Nephron progenitor cell (in vitro differentiated cells): ENCODE results near the gene TRPV5.

ENCODE experiments used
- DNase-seq: peaks from one replicate; pipeline ENCODE4 v3.0.0; 2021
- H3K27ac Mint-ChIP-seq: 2 replicates; pipeline ENCODE4 v1.8.0; 2021; ENCODE audit warnings: mild to moderate bottlenecking, moderate library complexity, mixed read lengths
- H3K27me3 Mint-ChIP-seq: 2 replicates; pipeline ENCODE4 v1.8.0; 2021; ENCODE audit warnings: mild to moderate bottlenecking, low read depth, mixed read lengths; ENCODE audit not compliant: poor library complexity
- H3K36me3 Mint-ChIP-seq: 2 replicates; pipeline ENCODE4 v1.8.0; 2021; ENCODE audit warnings: low read depth, mixed read lengths
- H3K4me1 Mint-ChIP-seq: 2 replicates; pipeline ENCODE4 v1.8.0; 2021; ENCODE audit warnings: mixed read lengths
- H3K4me3 Mint-ChIP-seq: 2 replicates; pipeline ENCODE4 v1.8.0; 2021; ENCODE audit warnings: mild to moderate bottlenecking, moderate library complexity, mixed read lengths
- H3K9me3 Mint-ChIP-seq: 2 replicates; pipeline ENCODE4 v1.8.0; 2021; ENCODE audit warnings: mild to moderate bottlenecking, moderate library complexity, mixed read lengths
- TF ChIP-seq, protein P1 (sequence below): fragments of 200-600 bp; sonication (generic); IDR thresholded peaks from 2 replicates; pipeline ENCODE4 v1.5.0; 2021; ENCODE audit warnings: antibody characterized with exemption

Gene TRPV5

DNA sequence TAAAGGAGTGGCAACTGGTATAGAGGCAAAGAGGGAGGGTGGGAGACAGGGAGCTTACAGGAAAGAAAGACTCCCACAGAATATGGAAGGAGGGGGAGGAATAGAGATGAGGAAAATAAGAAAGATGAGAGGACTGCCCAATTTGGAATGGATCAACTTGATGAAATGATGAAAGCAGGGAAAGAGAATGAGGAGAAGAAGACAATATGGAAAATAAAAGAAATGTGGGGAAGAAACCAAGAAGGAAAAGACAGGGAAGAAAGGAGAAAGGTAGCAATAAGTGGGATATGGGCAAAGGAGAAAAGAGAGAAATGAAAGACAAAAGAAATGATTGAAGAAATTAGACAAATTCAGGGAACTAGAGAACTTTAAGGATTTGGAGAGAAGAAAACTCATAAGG is 25.7 kb upstream of the TRPV5 start:
- Mint-ChIP-seq H3K4me1 (peaks cover 5% of the 10 kb centered on the region), H3K27ac (no peak overlapping the region), H3K9me3 (peaks cover 18% of the 10 kb centered on the region), H3K36me3 (peaks cover 9% of the 10 kb centered on the region), H3K27me3 (peaks cover 15% of the 10 kb centered on the region), H3K4me3 (no peak overlapping the region)
- no peak for DNase-seq
- TF ChIP-seq, protein P1, sequence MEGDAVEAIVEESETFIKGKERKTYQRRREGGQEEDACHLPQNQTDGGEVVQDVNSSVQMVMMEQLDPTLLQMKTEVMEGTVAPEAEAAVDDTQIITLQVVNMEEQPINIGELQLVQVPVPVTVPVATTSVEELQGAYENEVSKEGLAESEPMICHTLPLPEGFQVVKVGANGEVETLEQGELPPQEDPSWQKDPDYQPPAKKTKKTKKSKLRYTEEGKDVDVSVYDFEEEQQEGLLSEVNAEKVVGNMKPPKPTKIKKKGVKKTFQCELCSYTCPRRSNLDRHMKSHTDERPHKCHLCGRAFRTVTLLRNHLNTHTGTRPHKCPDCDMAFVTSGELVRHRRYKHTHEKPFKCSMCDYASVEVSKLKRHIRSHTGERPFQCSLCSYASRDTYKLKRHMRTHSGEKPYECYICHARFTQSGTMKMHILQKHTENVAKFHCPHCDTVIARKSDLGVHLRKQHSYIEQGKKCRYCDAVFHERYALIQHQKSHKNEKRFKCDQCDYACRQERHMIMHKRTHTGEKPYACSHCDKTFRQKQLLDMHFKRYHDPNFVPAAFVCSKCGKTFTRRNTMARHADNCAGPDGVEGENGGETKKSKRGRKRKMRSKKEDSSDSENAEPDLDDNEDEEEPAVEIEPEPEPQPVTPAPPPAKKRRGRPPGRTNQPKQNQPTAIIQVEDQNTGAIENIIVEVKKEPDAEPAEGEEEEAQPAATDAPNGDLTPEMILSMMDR, result no peak

DNA sequence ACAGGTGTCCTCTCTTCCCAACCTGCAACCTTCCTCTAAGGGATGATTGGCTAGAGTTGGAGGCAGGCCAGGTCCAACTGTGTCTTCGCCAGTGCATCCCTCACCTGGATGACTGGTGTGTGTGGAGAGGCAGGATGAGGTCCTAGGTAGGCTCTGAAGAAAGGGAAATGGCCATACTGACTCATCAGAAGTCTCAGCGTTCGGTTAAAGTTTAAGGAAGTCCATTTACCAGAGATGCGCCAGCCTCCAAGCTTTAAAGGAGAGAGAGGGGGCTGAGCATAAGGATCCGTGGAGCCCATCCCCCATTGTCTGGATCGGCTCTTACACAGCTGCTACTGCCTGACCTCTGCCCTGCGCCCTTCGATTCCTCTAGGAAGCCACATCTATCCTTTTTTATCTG is 24.2 kb upstream of the TRPV5 start:
- no peak for DNase-seq
- TF ChIP-seq, protein P1, result no peak
- Mint-ChIP-seq H3K4me3 (no peak overlapping the region), H3K4me1 (no peaks in the 10 kb centered on the region), H3K27me3 (peaks cover 15% of the 10 kb centered on the region), H3K36me3 (peaks cover 13% of the 10 kb centered on the region), H3K27ac (no peak overlapping the region), H3K9me3 (peaks cover 23% of the 10 kb centered on the region)

DNA sequence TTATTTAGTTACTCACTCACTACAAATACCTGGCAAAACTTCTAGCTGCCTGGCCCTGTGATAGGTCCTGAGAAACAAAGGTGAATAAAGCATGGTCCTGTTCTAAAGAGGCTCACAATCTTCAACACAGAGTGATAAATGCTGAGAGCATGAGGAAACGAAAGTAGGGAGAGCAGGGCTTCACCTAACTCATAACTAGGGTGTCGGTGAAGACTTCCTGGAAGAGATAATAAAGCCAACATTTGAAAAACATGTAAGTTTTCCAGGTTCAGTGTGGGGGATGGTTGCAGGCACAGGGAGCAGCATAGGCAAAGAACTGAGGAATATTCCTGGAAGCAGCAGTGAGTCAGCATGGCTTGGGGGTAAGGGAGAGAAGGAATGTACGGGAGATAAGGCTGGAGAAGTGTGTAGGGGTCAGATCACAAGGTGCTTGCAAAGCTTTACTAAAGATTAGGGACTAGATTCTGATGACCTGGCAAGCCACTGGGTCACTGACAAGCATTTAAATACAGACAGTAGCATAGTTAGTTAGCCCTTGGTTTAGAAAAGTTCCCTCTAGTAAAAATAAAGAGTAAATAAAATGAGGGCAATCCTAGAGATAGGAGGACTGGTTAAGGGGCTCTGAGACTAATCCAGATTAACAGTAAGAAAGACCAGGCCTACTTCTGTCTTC is 23.5 kb upstream of the TRPV5 start:
- DNase-seq, result no peak
- TF ChIP-seq, protein P1, result no peak
- Mint-ChIP-seq H3K27ac (no peak overlapping the region), H3K4me3 (no peak overlapping the region), H3K36me3 (peaks cover 13% of the 10 kb centered on the region), H3K4me1 (no peaks in the 10 kb centered on the region), H3K27me3 (peaks cover 15% of the 10 kb centered on the region), H3K9me3 (peaks cover 23% of the 10 kb centered on the region)

DNA sequence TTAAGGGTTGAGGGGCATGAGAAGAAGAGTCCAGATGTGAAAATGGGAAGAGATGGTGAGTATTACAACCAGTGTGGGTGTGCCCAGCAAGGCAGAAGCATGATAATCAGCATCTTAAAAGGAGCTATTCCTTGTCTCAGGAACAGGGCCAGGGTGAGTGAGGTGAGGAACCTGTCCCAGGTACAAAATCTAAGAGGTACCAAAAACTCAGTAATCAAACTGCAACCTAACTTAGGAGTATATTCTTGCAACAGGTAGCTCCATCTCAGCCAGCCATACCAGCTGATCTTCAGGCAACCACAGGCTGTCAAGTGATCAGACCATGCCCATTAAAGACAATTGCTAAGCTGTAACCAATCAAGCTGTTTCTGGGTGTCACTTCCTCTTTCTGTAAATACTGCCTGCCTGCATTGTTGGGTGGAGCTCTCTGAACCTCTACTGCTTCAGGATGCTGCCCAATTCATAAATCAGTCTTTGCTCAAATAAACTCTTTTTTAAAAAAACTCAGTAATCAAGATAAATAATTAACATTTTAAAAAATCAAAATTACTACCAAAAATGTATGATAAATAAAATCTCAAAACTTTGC is 21.2 kb upstream of the TRPV5 start:
- no peak for DNase-seq
- Mint-ChIP-seq H3K9me3 (peaks cover 23% of the 10 kb centered on the region), H3K36me3 (peaks cover 13% of the 10 kb centered on the region), H3K4me3 (no peak overlapping the region), H3K27me3 (peaks cover 12% of the 10 kb centered on the region), H3K4me1 (no peaks in the 10 kb centered on the region), H3K27ac (no peak overlapping the region)
- TF ChIP-seq, protein P1, result no peak

DNA sequence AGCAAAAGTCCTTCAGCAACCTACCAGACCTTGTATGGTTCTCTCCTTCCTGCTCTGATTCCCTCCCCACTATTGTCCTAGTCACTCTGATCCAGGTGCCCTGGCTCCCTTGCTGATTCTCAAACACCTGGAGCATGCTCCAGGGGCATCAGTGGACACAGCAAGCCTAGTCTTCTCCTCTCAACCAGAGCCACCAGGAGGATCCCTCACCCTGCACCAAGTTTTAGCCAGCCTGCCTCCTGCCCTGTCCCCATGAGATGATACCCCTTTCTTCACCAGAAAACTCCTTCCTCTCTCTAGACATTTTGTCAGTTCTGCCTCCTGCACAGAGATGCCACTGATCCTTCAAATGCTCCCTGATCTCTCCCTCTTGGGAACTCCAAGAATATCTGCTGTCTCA is 16.7 kb upstream of the TRPV5 start:
- Mint-ChIP-seq H3K27me3 (peaks cover 16% of the 10 kb centered on the region), H3K27ac (no peak overlapping the region), H3K4me1 (no peaks in the 10 kb centered on the region), H3K9me3 (peaks cover 10% of the 10 kb centered on the region), H3K36me3 (peaks cover 7% of the 10 kb centered on the region), H3K4me3 (no peak overlapping the region)
- TF ChIP-seq, protein P1, result no peak
- DNase-seq, result no peak

DNA sequence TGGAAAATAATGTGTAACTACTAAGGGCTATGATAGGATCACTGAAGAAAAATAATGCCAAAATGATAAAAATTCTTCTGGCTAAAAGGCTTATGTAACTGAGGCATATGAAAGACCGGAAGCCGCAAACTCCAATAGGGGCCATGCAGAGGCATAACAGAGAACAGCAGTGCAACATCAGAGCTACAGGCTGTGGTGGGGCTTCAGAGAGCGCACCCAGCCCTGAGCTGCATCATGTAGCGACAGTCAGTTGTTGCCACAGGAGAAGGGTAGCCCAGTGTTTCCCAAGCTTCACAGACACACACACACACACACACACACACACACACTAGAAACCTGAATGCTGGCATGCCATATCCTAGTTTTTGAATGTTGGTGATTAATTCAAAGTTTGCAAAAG is 15.1 kb upstream of the TRPV5 start:
- peaks cover 15% of the 10 kb centered on the region for H3K27me3 Mint-ChIP-seq
- H3K4me3 Mint-ChIP-seq, result no peak overlapping the region
- no peaks in the 10 kb centered on the region for H3K9me3 Mint-ChIP-seq
- H3K4me1 Mint-ChIP-seq, result peaks cover 8% of the 10 kb centered on the region
- no peak for DNase-seq
- no peak overlapping the region for H3K27ac Mint-ChIP-seq
- no peaks in the 10 kb centered on the region for H3K36me3 Mint-ChIP-seq
- TF ChIP-seq, protein P1, result no peak
